GM23248 (cell line): ENCODE results near the gene ZNF502. TPM values are rescaled to one million over a fixed set of nuclear protein-coding genes. Genes with fewer than 3 reads are reported as not detected.

Experiments used
- DNase-seq: peaks from one replicate; pipeline ENCODE4 v3.0.0-alpha.2; 2015
- H2AFZ ChIP-seq: fragments of 200-600 bp; sonication (generic); 2 replicates; pipeline ENCODE4 v1.6.1; 2016; ENCODE audit warnings: antibody characterized with exemption
- H3F3A ChIP-seq: fragments of 200-600 bp; sonication (generic); 2 replicates; pipeline ENCODE4 v1.6.1; 2016; ENCODE audit warnings: mild to moderate bottlenecking, antibody characterized with exemption, mixed run types; ENCODE audit not compliant: insufficient read depth
- H3K27ac ChIP-seq: fragments of 200-600 bp; sonication (generic); 2 replicates; pipeline ENCODE4 v1.5.1; 2016; ENCODE audit warnings: mild to moderate bottlenecking
- H3K27me3 ChIP-seq: fragments of 200-600 bp; sonication (generic); replicated peaks from 2 replicates; pipeline ENCODE4 v1.6.1; 2016; ENCODE audit warnings: mild to moderate bottlenecking; ENCODE audit not compliant: insufficient read depth
- H3K36me3 ChIP-seq: fragments of 200-600 bp; sonication (generic); 2 replicates; pipeline ENCODE4 v1.6.1; 2016; ENCODE audit warnings: low read depth, mild to moderate bottlenecking
- H3K4me1 ChIP-seq: fragments of 200-600 bp; sonication (generic); 2 replicates; pipeline ENCODE4 v1.6.1; 2016; ENCODE audit warnings: mild to moderate bottlenecking; ENCODE audit not compliant: insufficient read depth
- H3K4me2 ChIP-seq: fragments of 200-600 bp; sonication (generic); one replicate; pipeline ENCODE4 v1.6.1; 2016; ENCODE audit warnings: mild to moderate bottlenecking; ENCODE audit not compliant: unreplicated experiment
- H3K4me3 ChIP-seq: fragments of 200-600 bp; sonication (generic); 2 replicates; pipeline ENCODE4 v1.5.1; 2016; ENCODE audit warnings: mild to moderate bottlenecking
- H3K79me2 ChIP-seq: fragments of 200-600 bp; sonication (generic); 2 replicates; pipeline ENCODE4 v1.6.1; 2016; ENCODE audit warnings: mild to moderate bottlenecking; ENCODE audit not compliant: insufficient read depth
- H3K9ac ChIP-seq: fragments of 200-600 bp; sonication (generic); 2 replicates; pipeline ENCODE4 v1.6.1; 2016; ENCODE audit warnings: mild to moderate bottlenecking
- H3K9me2 ChIP-seq: fragments of 200-600 bp; sonication (generic); 2 replicates; pipeline ENCODE4 v1.6.1; 2016; ENCODE audit warnings: mixed run types, mild to moderate bottlenecking, moderate library complexity; ENCODE audit not compliant: insufficient read depth
- H3K9me3 ChIP-seq: fragments of 200-600 bp; sonication (generic); one replicate; pipeline ENCODE4 v1.6.1; 2017; ENCODE audit warnings: low read depth
- H4K20me1 ChIP-seq: fragments of 200-600 bp; sonication (generic); 2 replicates; pipeline ENCODE4 v1.6.0; 2016; ENCODE audit not compliant: insufficient read depth
- EZH2 ChIP-seq: fragments of 200-600 bp; sonication (generic); IDR thresholded peaks from 2 replicates; pipeline ENCODE4 v1.6.1; 2018; ENCODE audit warnings: antibody characterized with exemption, mild to moderate bottlenecking; ENCODE audit not compliant: insufficient read depth, poor library complexity, severe bottlenecking
- EZH2phosphoT487 ChIP-seq: fragments of 200-600 bp; sonication (generic); IDR thresholded peaks from 2 replicates; pipeline ENCODE4 v1.6.1; 2018; ENCODE audit warnings: antibody characterized with exemption, moderate library complexity, mild to moderate bottlenecking, low read depth; ENCODE audit not compliant: insufficient read depth
- WGBS, 2 experiments: methylation state at CpG; one replicate each; pipeline ENCODE4 v1.1.6; 2015 to 2017; ENCODE audit warnings: low lambda C conversion rate in 2 of 2, low coverage in 1 of 2; ENCODE audit errors: missing lambda C conversion rate in 2 of 2; 5-methylcytosine and 5-hydroxymethylcytosine counted together
- in situ Hi-C: fragments of 300-500 bp; cut with MboI; formaldehyde crosslinking; loops from 2 replicates; pipeline ENCODE4 v1.15.0; 2020
- polyA plus RNA-seq: library from polyadenylated mRNA; unstranded; fragments of >200 nt; fragmentation: Nextera tagmentation; extraction: Ambion mirVana; gene quantifications from 2 replicates; pipeline ENCODE4 v1.2.1, GENCODE V29; 2016
- total RNA-seq: library from RNA; depleted of rRNA; stranded (reverse); fragments of >200 nt; shearing (Covaris generic); gene quantifications from 2 replicates; pipeline ENCODE4 v1.2.3, GENCODE V29; 2014; rRNA removed

ZNF502 gene
- total and polyA plus RNA-seq, 2 experiments from 2014 or later = 2.4 to 3.8 TPM

- H4K20me1 ChIP-seq = no peaks in the 10 kb centered on the region
- H3K9me2 ChIP-seq = no peaks in the 10 kb centered on the region
- no peak for TF ChIP-seq EZH2phosphoT487
- no peak for TF ChIP-seq EZH2
- H3K79me2 ChIP-seq = peaks cover 32% of the 10 kb centered on the region
- no peaks in the 10 kb centered on the region for H3K4me1 ChIP-seq
- in situ Hi-C loops = no loop called here
- no peak for DNase-seq
- no peak overlapping the region for H3K4me2 ChIP-seq
- no peaks in the 10 kb centered on the region for H3K36me3 ChIP-seq
- H3K27me3 ChIP-seq = no peaks in the 10 kb centered on the region
- H3K27ac ChIP-seq = no peak overlapping the region
- H3K4me3 ChIP-seq = no peak overlapping the region
- no peaks in the 10 kb centered on the region for H3F3A ChIP-seq
- H3K9ac ChIP-seq = no peak overlapping the region
- no peaks in the 10 kb centered on the region for H3K9me3 ChIP-seq
- no peak overlapping the region for H2AFZ ChIP-seq
- WGBS, 2 experiments = 94 to 100% methylated on average over 1 of the region's 1 CpG
Measured at GRCh38 chr3:44772099-44772442, 59.6 kb downstream of the ZNF502 start.

Other genes with a start within 250 kb of the ZNF502 start
- gene ZNF445, start 235.0 kb upstream of the ZNF502 start, total RNA-seq = 5.9 and 6.8 TPM in 2 replicates
- gene ZNF445, start 235.0 kb upstream of the ZNF502 start, polyA plus RNA-seq = 2.2 TPM in 2 replicates
- 4.5 and 6.1 TPM in 2 replicates for gene ZKSCAN7, start 157.5 kb upstream of the ZNF502 start, total RNA-seq
- gene ZKSCAN7, start 157.5 kb upstream of the ZNF502 start, polyA plus RNA-seq = 2.9 and 3.1 TPM in 2 replicates
- gene ZNF660, start 127.7 kb upstream of the ZNF502 start, total RNA-seq = 0.76 and 0.97 TPM in 2 replicates
- gene ZNF660, start 127.7 kb upstream of the ZNF502 start, polyA plus RNA-seq = 0.54 and 1.2 TPM in 2 replicates
- 10.1 and 10.6 TPM in 2 replicates for gene ZNF197, start 87.6 kb upstream of the ZNF502 start, total RNA-seq
- gene ZNF197, start 87.6 kb upstream of the ZNF502 start, polyA plus RNA-seq = 6.9 and 7.4 TPM in 2 replicates
- 7.3 and 21.8 TPM in 2 replicates for gene ZNF35, start 63.9 kb upstream of the ZNF502 start, total RNA-seq
- 4.3 and 5.1 TPM in 2 replicates for gene ZNF35, start 63.9 kb upstream of the ZNF502 start, polyA plus RNA-seq
- 5.4 and 9.0 TPM in 2 replicates for gene ZNF501, start 17.0 kb downstream of the ZNF502 start, total RNA-seq
- 3.8 and 5.1 TPM in 2 replicates for gene ZNF501, start 17.0 kb downstream of the ZNF502 start, polyA plus RNA-seq
- gene KIAA1143, start 49.0 kb downstream of the ZNF502 start, total RNA-seq = 24.3 and 25.0 TPM in 2 replicates
- 21.8 and 23.5 TPM in 2 replicates for gene KIAA1143, start 49.0 kb downstream of the ZNF502 start, polyA plus RNA-seq
- gene KIF15, start 49.1 kb downstream of the ZNF502 start, total RNA-seq = 3.3 and 3.9 TPM in 2 replicates
- 2.9 and 3.3 TPM in 2 replicates for gene KIF15, start 49.1 kb downstream of the ZNF502 start, polyA plus RNA-seq
- gene TMEM42, start 149.3 kb downstream of the ZNF502 start, total RNA-seq = 23.2 and 33.8 TPM in 2 replicates
- gene TMEM42, start 149.3 kb downstream of the ZNF502 start, polyA plus RNA-seq = 34.2 and 35.0 TPM in 2 replicates
- not detected in 2 replicates for gene TGM4, start 161.9 kb downstream of the ZNF502 start, total RNA-seq
- gene TGM4, start 161.9 kb downstream of the ZNF502 start, polyA plus RNA-seq = not detected in 2 replicates